ENCODE results near the gene CHD9. TPM values are rescaled to one million over a fixed set of nuclear protein-coding genes. Genes with fewer than 3 reads are reported as not detected.
"Not testable (repeated sequence)": the region's sequence is repeated elsewhere in the genome, so short reads cannot be mapped to it uniquely, and the experiment has no call there.

The CHD9 gene
- total RNA-seq, 4 donors from 2014 or later: 82.2 to 114 (median 91.3) TPM

DNA sequence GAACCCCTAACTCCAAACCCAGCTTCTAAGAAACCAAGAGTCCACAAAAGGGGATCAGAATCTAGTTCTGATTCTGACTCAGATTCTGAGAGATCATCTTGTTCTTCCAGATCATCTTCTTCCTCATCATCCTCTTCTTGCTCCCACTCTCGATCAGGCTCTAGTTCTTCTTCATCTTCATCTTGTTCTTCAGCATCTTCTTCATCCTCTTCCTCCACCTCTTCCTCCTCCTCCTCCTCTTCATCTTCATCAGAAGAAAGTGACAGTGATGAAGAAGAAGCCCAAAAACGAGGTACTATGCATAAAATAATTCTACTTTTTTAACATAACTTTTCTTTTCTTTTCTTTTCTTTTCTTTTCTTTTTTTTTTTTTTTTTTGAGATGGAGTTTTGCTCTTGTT lies 249.5 kb downstream of the CHD9 start:
- 92 to 100% methylated on average over 2 of the region's 2 CpGs for WGBS, 2 donors
- no peak overlapping the region for H3K4me3 ChIP-seq
- no peak for DNase-seq (ENCODE audit: low spot score in 2 of 2)
- H3K36me3 ChIP-seq: peaks cover 4 to 82% (median 25%) of the 10 kb centered on the region in 3 donors
- H3K9me3 ChIP-seq: no peaks in the 10 kb centered on the region
- no peak for TF ChIP-seq EP300 (IDR thresholded peaks at IDR 0.05)
- TF ChIP-seq POLR2A (IDR thresholded peaks at IDR 0.05): no peak
- TF ChIP-seq, protein P1, sequence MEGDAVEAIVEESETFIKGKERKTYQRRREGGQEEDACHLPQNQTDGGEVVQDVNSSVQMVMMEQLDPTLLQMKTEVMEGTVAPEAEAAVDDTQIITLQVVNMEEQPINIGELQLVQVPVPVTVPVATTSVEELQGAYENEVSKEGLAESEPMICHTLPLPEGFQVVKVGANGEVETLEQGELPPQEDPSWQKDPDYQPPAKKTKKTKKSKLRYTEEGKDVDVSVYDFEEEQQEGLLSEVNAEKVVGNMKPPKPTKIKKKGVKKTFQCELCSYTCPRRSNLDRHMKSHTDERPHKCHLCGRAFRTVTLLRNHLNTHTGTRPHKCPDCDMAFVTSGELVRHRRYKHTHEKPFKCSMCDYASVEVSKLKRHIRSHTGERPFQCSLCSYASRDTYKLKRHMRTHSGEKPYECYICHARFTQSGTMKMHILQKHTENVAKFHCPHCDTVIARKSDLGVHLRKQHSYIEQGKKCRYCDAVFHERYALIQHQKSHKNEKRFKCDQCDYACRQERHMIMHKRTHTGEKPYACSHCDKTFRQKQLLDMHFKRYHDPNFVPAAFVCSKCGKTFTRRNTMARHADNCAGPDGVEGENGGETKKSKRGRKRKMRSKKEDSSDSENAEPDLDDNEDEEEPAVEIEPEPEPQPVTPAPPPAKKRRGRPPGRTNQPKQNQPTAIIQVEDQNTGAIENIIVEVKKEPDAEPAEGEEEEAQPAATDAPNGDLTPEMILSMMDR (IDR thresholded peaks at IDR 0.05): no peak
- no peak overlapping the region for H3K27ac ChIP-seq
- no peaks in the 10 kb centered on the region for H3K4me1 ChIP-seq
- no peaks in the 10 kb centered on the region for H3K27me3 ChIP-seq

DNA sequence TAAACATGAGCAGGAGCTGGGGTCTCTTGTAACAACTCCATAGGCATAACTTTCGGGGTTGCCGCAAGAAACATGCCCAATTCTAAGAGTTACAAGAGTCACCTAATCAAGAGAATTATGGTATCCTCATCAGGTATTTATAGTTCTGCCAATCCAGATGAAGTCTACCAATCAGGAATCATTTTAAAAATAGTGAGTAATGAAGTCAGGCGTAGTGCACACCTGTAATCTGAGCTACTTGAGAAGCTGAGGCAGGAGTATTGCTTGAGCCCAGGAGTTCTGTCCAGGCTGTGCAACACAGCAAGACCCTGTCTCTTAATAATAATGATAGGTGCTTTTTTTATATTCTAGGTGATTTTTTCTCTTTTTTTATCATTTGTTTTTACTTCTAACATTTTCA lies 251.0 kb downstream of the CHD9 start:
- 93 to 99% methylated on average over 3 of the region's 3 CpGs for WGBS, 2 donors
- H3K27me3 ChIP-seq: no peaks in the 10 kb centered on the region
- no peak overlapping the region for H3K4me3 ChIP-seq
- H3K36me3 ChIP-seq: peaks cover 4 to 80% (median 23%) of the 10 kb centered on the region in 3 donors
- no peak for DNase-seq (ENCODE audit: low spot score in 2 of 2)
- TF ChIP-seq, protein P1 (IDR thresholded peaks at IDR 0.05): no peak
- TF ChIP-seq POLR2A (IDR thresholded peaks at IDR 0.05): no peak
- H3K4me1 ChIP-seq: no peaks in the 10 kb centered on the region
- no peak overlapping the region for H3K27ac ChIP-seq
- H3K9me3 ChIP-seq: no peaks in the 10 kb centered on the region

DNA sequence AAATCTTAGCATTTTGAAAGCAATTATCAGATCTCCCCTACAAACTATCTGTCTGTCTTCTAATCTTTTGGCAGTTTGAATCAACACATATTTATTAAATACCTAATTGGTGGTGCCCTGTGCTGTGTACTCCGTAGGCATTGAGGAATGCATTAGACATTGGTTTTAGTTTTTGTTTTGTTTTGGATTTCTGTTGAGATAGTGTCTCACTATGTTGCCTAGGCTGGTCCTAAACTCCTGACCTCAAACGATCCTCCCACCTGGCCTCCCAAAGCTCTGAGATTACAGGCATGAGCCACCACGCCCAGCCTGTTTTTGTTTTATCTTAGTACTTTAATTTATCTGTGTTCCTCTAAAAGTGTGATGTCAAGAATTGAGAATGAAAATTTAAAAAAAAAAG lies 254.7 kb downstream of the CHD9 start:
- WGBS, 2 donors: 80 to 90% methylated on average over 3 of the region's 3 CpGs
- Histone ChIP-seq H3K4me3 (no peak overlapping the region), H3K9me3 (no peaks in the 10 kb centered on the region), H3K27ac (no peak overlapping the region), H3K36me3 (peaks cover 4 to 90% (median 19%) of the 10 kb centered on the region in 3 donors), H3K27me3 (no peaks in the 10 kb centered on the region), H3K4me1 (no peaks in the 10 kb centered on the region)
- no peak for DNase-seq (ENCODE audit: low spot score in 2 of 2)
- TF ChIP-seq, protein P1 (IDR thresholded peaks at IDR 0.05): no peak
- TF ChIP-seq POLR2A (IDR thresholded peaks at IDR 0.05) (no peak), EP300 (IDR thresholded peaks at IDR 0.05) (no peak)

DNA sequence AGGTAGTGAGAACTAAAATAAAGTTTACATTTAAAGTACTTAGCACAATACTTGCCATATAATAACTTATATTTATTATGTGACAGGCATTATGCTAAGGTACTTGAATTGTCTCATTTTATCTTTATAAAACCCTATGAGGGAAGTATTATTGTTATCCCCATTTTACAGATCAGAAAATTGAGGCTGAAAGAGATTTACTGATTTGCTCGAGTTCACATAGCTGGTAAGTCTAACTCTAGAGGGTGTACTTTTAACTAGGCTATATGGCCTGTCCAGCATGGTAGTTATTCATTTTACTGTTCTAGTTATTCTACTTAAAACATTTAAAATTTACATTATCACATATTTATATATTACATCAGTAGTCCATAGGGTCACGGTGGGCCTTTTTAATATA lies 266.2 kb downstream of the CHD9 start:
- H3K36me3 ChIP-seq: peaks cover 0 to 97% (median 12%) of the 10 kb centered on the region in 3 donors

DNA sequence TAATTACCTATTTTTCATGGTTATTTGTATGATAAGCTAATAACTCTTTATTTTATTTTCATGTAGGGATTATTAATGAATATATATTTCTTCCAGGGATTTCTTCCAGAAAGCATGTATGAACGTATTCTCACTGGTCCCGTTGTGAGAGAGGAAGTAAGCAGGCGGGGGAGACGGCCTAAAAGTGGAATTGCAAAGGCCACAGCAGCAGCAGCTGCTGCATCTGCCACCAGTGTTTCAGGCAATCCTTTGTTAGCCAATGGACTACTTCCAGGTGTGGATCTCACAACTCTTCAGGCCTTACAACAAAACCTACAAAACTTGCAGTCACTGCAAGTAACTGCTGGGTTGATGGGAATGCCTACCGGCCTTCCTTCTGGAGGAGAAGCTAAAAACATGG lies 269.1 kb downstream of the CHD9 start:
- no peak overlapping the region for H3K4me3 ChIP-seq
- no peak for DNase-seq (ENCODE audit: low spot score in 2 of 2)
- no peaks in the 10 kb centered on the region for H3K27me3 ChIP-seq
- no peak overlapping the region for H3K27ac ChIP-seq
- peaks cover 0 to 86% (median 0%) of the 10 kb centered on the region in 3 donors for H3K36me3 ChIP-seq
- no peaks in the 10 kb centered on the region for H3K9me3 ChIP-seq
- TF ChIP-seq, protein P1 (IDR thresholded peaks at IDR 0.05): no peak
- no peak for TF ChIP-seq EP300 (IDR thresholded peaks at IDR 0.05)
- no peak for TF ChIP-seq POLR2A (IDR thresholded peaks at IDR 0.05)
- 80 to 84% methylated on average over 5 of the region's 5 CpGs for WGBS, 2 donors
- no peaks in the 10 kb centered on the region for H3K4me1 ChIP-seq

More for the DNA sequence above, 266.2 kb downstream of the CHD9 start:
- H3K27me3 ChIP-seq: no peaks in the 10 kb centered on the region
- H3K4me3 ChIP-seq: no peak overlapping the region
- no peak for DNase-seq (ENCODE audit: low spot score in 2 of 2)
- TF ChIP-seq, protein P1 (IDR thresholded peaks at IDR 0.05): no peak
- no peak for TF ChIP-seq EP300 (IDR thresholded peaks at IDR 0.05)
- no peak overlapping the region for H3K27ac ChIP-seq
- WGBS, 2 donors: 97 to 98% methylated on average over 2 of the region's 2 CpGs
- no peaks in the 10 kb centered on the region for H3K9me3 ChIP-seq
- no peaks in the 10 kb centered on the region for H3K4me1 ChIP-seq

DNA sequence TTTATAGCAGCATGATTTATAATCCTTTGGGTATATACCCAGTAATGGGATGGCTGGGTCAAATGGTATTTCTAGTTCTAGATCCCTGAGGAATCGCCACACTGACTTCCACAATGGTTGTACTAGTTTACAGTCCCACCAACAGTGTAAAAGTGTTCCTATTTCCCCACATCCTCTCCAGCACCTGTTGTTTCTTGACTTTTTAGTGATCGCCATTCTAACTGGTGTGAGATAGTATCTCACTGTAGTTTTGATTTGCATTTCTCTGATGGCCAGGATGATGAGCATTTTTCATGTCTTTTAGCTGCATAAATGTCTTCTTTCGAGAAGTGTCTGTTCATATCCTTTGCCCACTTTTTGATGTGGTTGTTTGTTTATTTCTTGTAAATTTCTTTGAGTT lies 276.2 kb downstream of the CHD9 start:
- H3K4me1 ChIP-seq; H3K27ac ChIP-seq; H3K4me3 ChIP-seq; H3K27me3 ChIP-seq; DNase-seq (ENCODE audit: low spot score in 2 of 2): not testable (repeated sequence)
- 91 to 96% methylated on average over 3 of the region's 3 CpGs for WGBS, 2 donors
- Histone ChIP-seq H3K9me3 (peaks cover 0 to 13% (median 0%) of the 10 kb centered on the region in 4 donors), H3K36me3 (peaks cover 0 to 18% (median 0%) of the 10 kb centered on the region in 3 donors)
